NCI-H524 treated with DMSO at 0.1 percent for 48 hours (cell line): ENCODE data around the gene PIGX.
A peak's percentile ranks its signal among the peaks of the same experiment; 100 is the strongest.

ENCODE experiments used
- DNase-seq: peaks from one replicate; lab custom pipeline; 2025; lab: John Stamatoyannopoulos, UW

The PIGX gene

DNA sequence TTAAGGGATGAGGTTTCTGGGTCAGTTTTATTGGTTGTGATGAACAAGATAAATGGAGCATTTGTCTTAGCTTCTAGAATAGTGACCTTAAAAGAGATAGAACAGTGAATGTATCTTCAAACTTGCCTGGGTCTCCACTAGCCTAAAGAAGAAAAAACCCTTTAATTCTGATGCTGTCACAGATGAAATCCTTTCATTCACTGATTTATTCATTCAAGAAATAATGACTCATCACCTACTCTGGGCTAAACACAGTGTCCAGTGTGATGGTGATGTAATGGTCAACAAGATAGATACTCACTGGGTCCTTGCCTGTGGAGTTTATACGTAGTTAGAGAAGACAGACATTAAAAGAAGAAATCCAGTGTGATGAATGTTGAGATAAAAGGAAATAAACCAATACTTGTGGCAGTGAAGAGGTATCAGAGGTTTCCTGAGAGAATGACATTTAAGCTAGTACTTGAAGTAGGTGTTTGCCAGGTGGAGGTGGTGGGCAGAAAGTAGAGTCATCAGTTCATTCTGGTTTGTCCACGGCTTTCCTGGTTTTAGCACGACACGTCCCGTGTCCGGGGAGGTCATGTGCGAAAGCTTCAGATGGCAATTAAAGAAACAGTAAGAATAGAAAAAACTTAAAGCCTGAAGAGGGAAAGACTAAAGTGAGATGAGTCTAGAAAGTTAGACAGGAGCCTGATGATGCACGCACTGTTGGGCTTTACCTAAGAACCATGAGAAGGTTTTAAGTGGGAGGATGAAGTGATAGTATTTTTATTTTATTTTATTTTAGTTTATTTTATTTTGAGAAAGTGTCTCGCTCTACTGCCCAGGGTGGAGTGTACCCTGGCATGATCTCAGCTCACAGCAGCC is 45.9 kb downstream of the PIGX start:
- no peak for DNase-seq

GRCh38 chr3:196763179-196763578 is 51.0 kb downstream of the PIGX start:
- no peak for DNase-seq

DNA sequence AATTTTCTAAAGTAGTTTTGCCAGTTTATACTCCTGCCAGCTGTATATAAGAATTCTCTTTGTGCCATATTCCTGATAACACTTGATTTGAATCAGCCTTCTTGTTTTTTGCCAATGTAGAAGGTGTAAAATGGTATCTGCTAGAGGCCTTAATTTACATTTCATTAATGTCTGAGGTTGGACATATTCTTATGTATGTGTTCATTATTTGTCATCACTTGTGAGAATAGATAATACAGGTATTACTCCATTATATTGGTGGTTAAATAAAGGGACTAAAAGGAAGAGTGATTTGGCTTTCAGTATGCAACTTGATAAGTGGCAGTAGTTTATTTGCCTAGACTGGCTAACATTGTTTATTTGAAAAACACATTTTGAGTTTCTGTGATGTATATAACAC is 53.3 kb downstream of the PIGX start:
- no peak for DNase-seq

DNA sequence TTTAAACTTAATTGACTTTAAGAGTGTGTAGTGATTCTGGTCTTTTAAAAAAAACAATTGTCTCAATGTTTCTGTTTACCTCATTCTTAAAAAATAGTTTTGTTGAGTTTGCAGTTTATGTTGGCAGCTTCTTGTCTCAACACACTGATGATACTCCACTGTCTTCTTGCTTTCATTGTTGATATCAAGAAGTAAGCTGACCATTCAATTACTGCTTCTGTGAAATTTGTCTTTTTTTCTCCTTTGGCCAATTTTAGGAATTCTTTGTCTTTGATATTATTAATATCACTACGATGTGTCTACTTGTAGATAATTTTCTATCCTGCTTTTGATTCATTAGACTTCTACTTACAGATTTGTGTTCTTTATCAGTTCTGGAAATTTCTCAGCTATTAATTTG is 58.9 kb downstream of the PIGX start:
- no peak for DNase-seq

- no peak for DNase-seq
Observed at GRCh38 chr3:196772102-196772501, 59.9 kb downstream of the PIGX start.

DNA sequence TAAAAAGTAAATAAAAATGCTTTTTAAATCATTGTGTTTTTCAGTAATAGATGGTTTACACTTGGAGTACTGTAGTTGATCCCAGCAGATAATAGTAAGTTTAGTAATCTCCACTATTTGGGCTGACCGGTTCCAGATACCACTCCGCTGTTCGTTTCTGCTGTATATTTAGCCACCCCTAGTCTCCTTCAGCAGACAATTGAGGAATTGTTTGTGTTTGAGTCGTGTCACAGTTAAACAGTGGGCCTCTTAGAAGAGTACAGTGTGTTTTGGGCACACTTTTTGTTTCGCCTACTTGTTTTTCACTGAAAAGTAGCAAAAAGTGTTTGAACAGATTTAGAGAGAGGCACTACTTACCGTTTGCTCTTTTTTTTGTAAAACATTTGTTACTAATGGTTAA is 60.7 kb downstream of the PIGX start:
- DNase-seq = no peak

DNA sequence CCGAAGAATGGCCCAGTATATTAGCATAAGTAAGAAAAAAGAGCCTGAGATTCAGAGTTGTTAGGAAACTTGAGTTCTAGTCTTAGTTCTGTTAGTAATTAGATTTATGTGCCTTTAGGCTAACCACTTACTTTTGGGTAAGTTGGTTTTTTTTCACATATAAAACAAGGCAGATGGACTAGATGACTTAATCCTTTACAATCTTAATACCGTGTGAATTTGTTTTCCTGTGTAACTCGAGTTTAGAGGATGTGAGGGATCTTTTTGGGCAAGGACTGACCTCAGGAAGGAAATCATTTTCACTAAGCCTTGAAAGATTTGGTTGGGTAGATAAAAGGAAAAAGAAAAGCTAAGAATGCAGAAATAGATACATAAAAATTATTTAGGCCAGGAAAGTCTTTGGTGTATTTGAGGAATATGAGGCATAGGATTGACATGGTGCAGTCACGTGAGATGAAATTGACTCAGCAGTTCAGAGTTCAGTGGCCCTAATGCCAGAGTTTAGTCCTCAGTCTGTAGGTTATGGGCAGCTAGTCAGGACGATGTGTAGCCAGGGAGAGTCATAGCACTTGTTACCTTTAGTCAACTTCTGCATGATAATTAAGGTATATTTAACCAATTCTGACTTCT is 62.1 kb downstream of the PIGX start:
- peak; percentile 22 for DNase-seq

DNA sequence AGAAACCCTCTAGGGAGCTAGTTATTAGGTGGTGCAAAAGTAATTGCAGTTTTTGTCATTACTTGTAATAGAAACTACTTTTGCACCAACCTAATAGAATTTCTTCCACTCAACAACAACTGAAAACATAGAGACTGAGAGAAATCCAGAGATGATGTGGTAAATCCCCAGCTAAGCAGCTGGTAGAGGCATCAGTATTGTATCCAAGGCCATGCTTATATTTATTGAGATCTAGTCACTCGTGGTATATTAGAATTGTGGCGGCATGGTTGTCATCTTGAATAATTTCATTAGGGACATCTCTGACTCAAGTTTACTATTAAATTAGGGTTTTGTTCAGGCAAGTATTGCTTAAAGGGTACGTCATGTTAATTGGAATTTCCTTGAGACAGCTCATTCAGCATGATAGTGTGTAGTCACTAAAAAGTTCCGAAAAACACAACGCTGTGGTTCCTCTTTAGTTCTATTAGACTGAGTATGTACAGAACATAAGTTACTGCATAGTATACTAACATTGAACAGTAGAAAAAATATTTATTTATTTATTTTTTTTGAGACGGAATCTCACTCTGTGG is 62.8 kb downstream of the PIGX start:
- no peak for DNase-seq

DNA sequence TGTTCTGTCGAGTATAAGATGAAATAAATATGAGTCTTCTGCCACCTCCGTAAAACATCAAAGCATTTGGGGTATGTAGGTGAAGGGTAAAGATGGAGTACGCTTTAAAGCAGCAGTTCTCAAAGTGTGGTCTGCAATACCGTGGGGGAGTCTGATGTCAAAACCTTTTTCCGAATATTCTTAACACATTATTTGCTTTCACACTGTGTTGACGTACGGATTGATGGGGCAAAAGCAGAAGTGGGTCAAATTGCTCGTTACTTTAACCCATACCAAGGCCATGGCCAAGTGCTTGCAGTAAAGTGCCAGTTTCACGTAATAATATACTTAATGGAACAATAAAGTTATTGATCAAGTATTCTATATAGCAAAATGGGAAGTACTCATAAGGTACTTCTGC is 63.8 kb downstream of the PIGX start:
- no peak for DNase-seq

DNA sequence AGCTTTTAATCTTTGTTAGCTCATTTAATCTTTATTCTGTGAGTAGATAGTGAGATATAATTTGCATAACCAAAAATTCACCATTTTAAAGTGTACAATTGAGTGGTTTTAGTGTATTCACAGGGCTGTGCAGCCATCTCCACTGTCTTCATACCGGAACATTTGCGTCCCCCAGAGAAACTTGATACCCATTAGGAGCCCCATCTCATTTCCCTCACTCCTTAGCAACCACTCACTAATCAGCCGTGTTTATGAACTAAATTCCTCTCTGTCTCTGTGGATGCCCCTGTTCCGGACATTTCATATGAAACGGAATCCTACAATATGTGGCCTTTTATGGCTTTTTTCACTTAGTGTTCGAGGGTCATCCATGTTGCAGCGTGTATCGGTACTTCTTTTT is 65.7 kb downstream of the PIGX start:
- DNase-seq = no peak

GRCh38 chr3:196778755-196779154 is 66.6 kb downstream of the PIGX start:
- DNase-seq = no peak

DNA sequence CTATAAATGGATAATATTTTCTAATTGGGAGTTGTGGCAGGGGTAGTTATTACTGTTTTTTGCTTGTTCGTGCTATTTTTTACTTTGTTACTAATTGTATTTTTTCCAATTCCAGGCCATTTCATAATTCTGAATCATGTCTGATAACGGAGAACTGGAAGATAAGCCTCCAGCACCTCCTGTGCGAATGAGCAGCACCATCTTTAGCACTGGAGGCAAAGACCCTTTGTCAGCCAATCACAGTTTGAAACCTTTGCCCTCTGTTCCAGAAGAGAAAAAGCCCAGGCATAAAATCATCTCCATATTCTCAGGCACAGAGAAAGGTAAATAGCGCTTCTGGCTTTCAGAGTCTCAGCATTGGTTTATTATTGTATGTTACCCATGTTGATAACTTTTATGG is 70.3 kb downstream of the PIGX start:
- DNase-seq = no peak
